Parathyroid adenoma (tissue), 2 donors: Measurements from ENCODE around the gene AKNA.

Experiments used
- H2AFZ ChIP-seq: fragments of 300-600 bp; sonication (generic); one replicate; pipeline ENCODE4 v1.7.0; 2017; ENCODE audit warnings: antibody characterized with exemption, mild to moderate bottlenecking
- H3K27ac ChIP-seq: fragments of 300-600 bp; sonication (generic); one replicate; pipeline ENCODE4 v1.7.0; 2017
- H3K27me3 ChIP-seq: fragments of 300-600 bp; sonication (generic); one replicate; pipeline ENCODE4 v1.7.0; 2017; ENCODE audit warnings: low read length; ENCODE audit not compliant: control insufficient read depth, insufficient read depth
- H3K36me3 ChIP-seq: fragments of 300-600 bp; sonication (generic); one replicate; pipeline ENCODE4 v1.7.0; 2017; ENCODE audit warnings: low read length; ENCODE audit not compliant: control insufficient read depth, insufficient read depth
- H3K4me1 ChIP-seq: fragments of 300-600 bp; sonication (generic); one replicate; pipeline ENCODE4 v1.7.0; 2017; ENCODE audit warnings: control low read depth
- H3K4me2 ChIP-seq: fragments of 300-600 bp; sonication (generic); one replicate; pipeline ENCODE4 v1.7.0; 2017; ENCODE audit warnings: low read length
- H3K4me3 ChIP-seq: fragments of 300-600 bp; sonication (generic); one replicate; pipeline ENCODE4 v1.7.0; 2017; ENCODE audit warnings: low read depth, low read length
- H3K79me2 ChIP-seq: fragments of 300-600 bp; sonication (generic); one replicate; pipeline ENCODE4 v1.7.0; 2017; ENCODE audit warnings: control low read depth
- H3K9ac ChIP-seq: fragments of 300-600 bp; sonication (generic); one replicate; pipeline ENCODE4 v1.7.0; 2017; ENCODE audit warnings: mild to moderate bottlenecking
- H3K9me3 ChIP-seq: fragments of 300-600 bp; sonication (generic); one replicate; pipeline ENCODE4 v1.7.0; 2017; ENCODE audit warnings: low read length; ENCODE audit not compliant: control insufficient read depth
- CTCF ChIP-seq: fragments of 300-600 bp; sonication (generic); IDR thresholded peaks from one replicate; pipeline ENCODE4 v1.7.0; 2017; ENCODE audit warnings: antibody characterized with exemption, mild to moderate bottlenecking
- donor health status: primary hyperparathyroidism.

The AKNA gene

DNA sequence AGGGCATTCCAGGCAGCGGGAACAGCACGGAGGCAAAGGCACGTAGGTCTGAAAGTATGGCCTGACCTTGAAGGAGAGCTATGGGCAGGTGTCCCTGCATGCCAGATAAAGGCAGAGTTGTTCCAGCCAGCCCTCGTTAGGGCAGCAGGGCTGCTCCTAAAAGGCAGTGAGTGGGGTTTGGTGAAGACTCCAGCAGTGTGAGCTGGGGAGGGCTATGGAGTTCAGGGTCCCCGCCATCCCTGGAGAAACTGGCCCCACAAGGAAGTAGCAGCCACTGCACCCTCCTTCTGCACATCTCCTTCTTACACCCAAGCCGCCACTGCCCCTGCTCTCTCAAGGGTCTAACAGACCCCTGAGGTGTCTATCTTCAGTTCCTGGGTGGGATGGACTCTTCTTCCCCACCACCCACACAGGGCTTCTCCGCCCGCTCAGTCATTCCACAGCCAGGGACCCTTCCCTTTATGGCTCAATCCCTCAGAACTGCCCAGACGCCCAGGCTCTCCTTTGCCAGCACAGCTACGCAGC, 1.4 kb downstream of the AKNA start:
- Histone ChIP-seq H3K27me3 (no peaks in the 10 kb centered on the region), H3K4me3 (peak overlapping the region; percentile 52), H3K36me3 (no peaks in the 10 kb centered on the region), H3K79me2 (no peaks in the 10 kb centered on the region), H3K4me1 (no peaks in the 10 kb centered on the region), H3K27ac (peak overlapping the region; percentile 64), H3K4me2 (peak overlapping the region; percentile 6), H3K9ac (no peak overlapping the region), H2AFZ (no peak overlapping the region), H3K9me3 (no peaks in the 10 kb centered on the region)
- no peak for TF ChIP-seq CTCF

DNA sequence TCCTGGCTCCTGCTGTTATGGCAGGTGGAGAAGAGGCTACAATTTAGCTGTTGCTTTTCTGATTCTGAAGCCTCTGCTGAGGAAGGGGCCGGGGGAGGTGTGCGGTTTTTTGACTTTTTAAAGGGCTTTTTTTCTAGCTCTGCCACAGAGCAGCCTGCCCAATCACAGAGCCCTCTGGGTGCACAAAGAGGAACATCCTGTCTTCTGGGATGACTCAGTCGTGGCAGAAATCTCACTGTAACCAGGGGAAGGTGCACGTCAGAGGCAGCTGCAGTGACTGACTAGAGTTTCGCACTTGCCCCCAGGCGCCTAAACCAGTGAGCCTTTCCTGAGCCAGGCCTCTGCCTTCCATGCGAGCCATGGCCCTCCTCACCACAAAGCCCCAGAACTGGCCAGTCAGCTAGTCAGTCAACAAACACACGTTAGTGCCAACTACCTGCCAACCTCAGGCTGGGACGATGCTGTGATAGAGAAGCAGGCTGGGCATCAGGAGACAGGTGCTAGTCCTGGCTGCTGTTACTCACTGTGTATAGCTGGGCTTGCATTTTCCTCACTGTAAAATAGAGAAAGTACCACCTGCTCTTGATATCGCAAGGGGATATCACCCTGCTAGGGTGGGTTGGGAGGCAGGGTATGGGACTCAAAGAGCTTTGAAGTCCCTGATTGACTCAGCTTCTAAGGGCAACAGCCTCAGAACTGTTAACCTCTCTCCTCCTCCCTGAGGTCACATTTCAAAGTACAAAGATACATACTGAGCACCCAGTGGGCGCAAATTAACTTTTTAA, 2.2 kb downstream of the AKNA start:
- Histone ChIP-seq H3K4me2 (no peak overlapping the region), H3K9ac (no peak overlapping the region), H3K4me1 (no peaks in the 10 kb centered on the region), H3K9me3 (no peaks in the 10 kb centered on the region), H2AFZ (no peak overlapping the region), H3K4me3 (no peak overlapping the region), H3K36me3 (no peaks in the 10 kb centered on the region), H3K27me3 (no peaks in the 10 kb centered on the region), H3K27ac (peak overlapping the region; percentile 64), H3K79me2 (no peaks in the 10 kb centered on the region)
- TF ChIP-seq CTCF = no peak

DNA sequence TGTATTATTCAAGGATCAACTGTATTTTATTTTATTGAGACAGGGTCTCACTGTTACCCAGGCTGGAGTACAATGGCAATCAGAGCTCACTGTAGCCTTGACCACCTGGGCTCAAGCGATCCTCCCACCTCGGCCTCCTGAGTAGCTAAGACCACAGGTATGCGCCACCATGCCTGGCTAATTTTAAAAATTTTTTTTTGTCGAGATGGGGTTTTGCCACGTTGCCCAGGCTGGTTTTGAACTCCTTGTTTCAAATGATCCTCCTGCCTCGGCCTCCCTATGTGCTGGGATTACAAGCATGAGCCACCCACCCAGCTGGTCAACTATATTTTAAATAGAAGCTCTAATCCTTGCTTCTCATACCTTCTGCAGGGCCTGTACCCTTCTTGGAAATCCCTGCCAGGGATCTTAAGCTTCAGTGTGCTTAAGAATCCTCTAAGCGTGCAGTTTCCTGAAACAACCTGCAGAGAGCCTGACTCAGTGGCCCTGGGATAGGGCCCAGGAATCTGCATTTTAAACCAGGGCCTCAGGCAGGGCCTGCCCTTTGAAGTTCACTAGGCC, 2.9 kb downstream of the AKNA start:
- Histone ChIP-seq H3K27me3 (no peaks in the 10 kb centered on the region), H3K36me3 (no peaks in the 10 kb centered on the region), H2AFZ (no peak overlapping the region), H3K79me2 (no peaks in the 10 kb centered on the region), H3K4me3 (no peak overlapping the region), H3K9me3 (no peaks in the 10 kb centered on the region), H3K27ac (no peak overlapping the region), H3K4me2 (no peak overlapping the region), H3K9ac (no peak overlapping the region), H3K4me1 (no peaks in the 10 kb centered on the region)
- no peak for TF ChIP-seq CTCF

GRCh38 chr9:114384341-114384740, 3.4 kb downstream of the AKNA start:
- H2AFZ ChIP-seq = no peak overlapping the region
- no peak overlapping the region for H3K9ac ChIP-seq
- no peak overlapping the region for H3K4me3 ChIP-seq
- H3K9me3 ChIP-seq = no peaks in the 10 kb centered on the region
- TF ChIP-seq CTCF = no peak
- H3K79me2 ChIP-seq = no peaks in the 10 kb centered on the region
- H3K36me3 ChIP-seq = no peaks in the 10 kb centered on the region
- no peaks in the 10 kb centered on the region for H3K4me1 ChIP-seq
- no peak overlapping the region for H3K4me2 ChIP-seq
- no peak overlapping the region for H3K27ac ChIP-seq
- H3K27me3 ChIP-seq = no peaks in the 10 kb centered on the region
